ENCODE results near the gene FOXP1.
"Not testable (repeated sequence)": the region's sequence is repeated elsewhere in the genome, so short reads cannot be mapped to it uniquely, and the experiment has no call there.

The FOXP1 gene

GRCh38 chr3:71526448-71526847 lies 57.1 kb downstream of the FOXP1 start:
- not testable (repeated sequence) for DNase-seq

- DNase-seq: no peak
These were observed 58.1 kb downstream of the FOXP1 start for GRCh38 chr3:71525391-71525790.

- no peak for DNase-seq
These were observed 58.9 kb downstream of the FOXP1 start for GRCh38 chr3:71524672-71525071.

- DNase-seq: no peak
These were observed 59.9 kb downstream of the FOXP1 start for GRCh38 chr3:71523628-71524027.

GRCh38 chr3:71521940-71522876 lies 61.3 kb downstream of the FOXP1 start:
- no peak for DNase-seq

GRCh38 chr3:71521021-71521352 lies 62.5 kb downstream of the FOXP1 start:
- DNase-seq: no peak

GRCh38 chr3:71520161-71521020 lies 63.1 kb downstream of the FOXP1 start:
- no peak for DNase-seq

GRCh38 chr3:71518089-71518488 lies 65.4 kb downstream of the FOXP1 start:
- DNase-seq: no peak

GRCh38 chr3:71517271-71517791 lies 66.2 kb downstream of the FOXP1 start:
- no peak for DNase-seq

- no peak for DNase-seq
These were observed 67.7 kb downstream of the FOXP1 start for GRCh38 chr3:71515636-71516365.

- no peak for DNase-seq
These were observed 68.9 kb downstream of the FOXP1 start for GRCh38 chr3:71514621-71515020.

- no peak for DNase-seq
These were observed 70.0 kb downstream of the FOXP1 start for GRCh38 chr3:71513515-71513914.

GRCh38 chr3:71513081-71513480 lies 70.4 kb downstream of the FOXP1 start:
- DNase-seq: no peak

- DNase-seq: no peak
These were observed 71.0 kb downstream of the FOXP1 start for GRCh38 chr3:71512544-71512943.

GRCh38 chr3:71512000-71512399 lies 71.5 kb downstream of the FOXP1 start:
- no peak for DNase-seq

GRCh38 chr3:71511446-71511845 lies 72.1 kb downstream of the FOXP1 start:
- no peak for DNase-seq

- no peak for DNase-seq
These were observed 72.5 kb downstream of the FOXP1 start for GRCh38 chr3:71511037-71511436.

- no peak for DNase-seq
These were observed 73.0 kb downstream of the FOXP1 start for GRCh38 chr3:71510510-71510909.

GRCh38 chr3:71509066-71509465 lies 74.5 kb downstream of the FOXP1 start:
- DNase-seq: no peak

- no peak for DNase-seq
These were observed 77.7 kb downstream of the FOXP1 start for GRCh38 chr3:71505767-71506350.

GRCh38 chr3:71504250-71505036 lies 79.1 kb downstream of the FOXP1 start:
- DNase-seq: peak; percentile 42
